Endothelial cell of umbilical vein (primary cell): ENCODE data around the gene IQCH.

Source experiments
- CTCF ChIP-seq, 2 donors: IDR thresholded peaks; 1 replicate in 1 of 2; 2 replicates in 1 of 2; pipeline ENCODE4 v1.5.1; 2011; ENCODE audit warnings: low read length in 2 of 2, mild to moderate bottlenecking in 2 of 2, moderate library complexity in 2 of 2, control low read depth in 1 of 2, inconsistent platforms in 1 of 2, low read depth in 1 of 2; ENCODE audit not compliant: insufficient read depth in 1 of 2; ENCODE audit errors: extremely low read depth in 1 of 2
- EZH2 ChIP-seq: IDR thresholded peaks from 2 replicates; pipeline ENCODE4 v1.6.1; 2012; ENCODE audit warnings: borderline replicate concordance, low read depth, mild to moderate bottlenecking, moderate library complexity, low read length, inconsistent platforms; ENCODE audit not compliant: severe bottlenecking
- FOS ChIP-seq: IDR thresholded peaks from 2 replicates; pipeline ENCODE4 v1.6.1; 2011; ENCODE audit warnings: mild to moderate bottlenecking, low read length, moderate library complexity, borderline replicate concordance; ENCODE audit not compliant: insufficient read depth
- GATA2 ChIP-seq: IDR thresholded peaks from 2 replicates; pipeline ENCODE4 v1.7.0; 2011; ENCODE audit warnings: low read depth, mild to moderate bottlenecking, moderate library complexity, mixed read lengths, low read length; ENCODE audit not compliant: insufficient read length, insufficient read depth
- MAX ChIP-seq: IDR thresholded peaks from 2 replicates; pipeline ENCODE4 v1.6.1; 2011; ENCODE audit not compliant: insufficient read depth, insufficient read length
- MYC ChIP-seq: IDR thresholded peaks from one replicate; pipeline ENCODE4 v1.6.1; 2011; ENCODE audit warnings: mild to moderate bottlenecking, low read depth, low read length
- POLR2A ChIP-seq: IDR thresholded peaks from 2 replicates; pipeline ENCODE4 v1.6.1; 2012; ENCODE audit warnings: low read depth, mild to moderate bottlenecking, control low read depth, low read length

- TF ChIP-seq EZH2 = no peak
- peak in 1 of 2 donors; percentile 3 for TF ChIP-seq CTCF (IDR thresholded peaks at IDR 0.05; ENCODE audit: extremely low read depth in 1 of 2, insufficient read depth in 1 of 2, low read depth in 1 of 2, low read length in 2 of 2)
- TF ChIP-seq POLR2A = no peak
- TF ChIP-seq MYC = no peak
- TF ChIP-seq MAX = no peak
- TF ChIP-seq FOS = no peak
- TF ChIP-seq GATA2 = no peak
These were observed 246.7 kb downstream of the IQCH start for GRCh38 chr15:67501177-67501835.
